ENCODE data around the gene KCP.
"Not testable (repeated sequence)": the region's sequence is repeated elsewhere in the genome, so short reads cannot be mapped to it uniquely, and the experiment has no call there.

The KCP gene

GRCh38 chr7:128919881-128920799, 9.6 kb upstream of the KCP start:
- DNase-seq = no peak

GRCh38 chr7:128919241-128919640, 8.7 kb upstream of the KCP start:
- no peak for DNase-seq

GRCh38 chr7:128918016-128918665, 7.6 kb upstream of the KCP start:
- no peak for DNase-seq

- no peak for DNase-seq
These were observed 6.6 kb upstream of the KCP start for GRCh38 chr7:128917122-128917521.

- DNase-seq = no peak
These were observed 6.1 kb upstream of the KCP start for GRCh38 chr7:128916643-128916915.

GRCh38 chr7:128915841-128916642, 5.5 kb upstream of the KCP start:
- DNase-seq = no peak

GRCh38 chr7:128915271-128915819, 4.8 kb upstream of the KCP start:
- DNase-seq = no peak

- DNase-seq = no peak
These were observed 4.2 kb upstream of the KCP start for GRCh38 chr7:128914566-128915151.

GRCh38 chr7:128913870-128914565, 3.5 kb upstream of the KCP start:
- DNase-seq = no peak

GRCh38 chr7:128912709-128913495, 2.4 kb upstream of the KCP start:
- not testable (repeated sequence) for DNase-seq

GRCh38 chr7:128912281-128912680, 1.8 kb upstream of the KCP start:
- no peak for DNase-seq

GRCh38 chr7:128911423-128912031, 1.0 kb upstream of the KCP start:
- no peak for DNase-seq

GRCh38 chr7:128909625-128910568, 612 bp downstream of the KCP start:
- no peak for DNase-seq

GRCh38 chr7:128908750-128909624, 1.5 kb downstream of the KCP start:
- no peak for DNase-seq

GRCh38 chr7:128906766-128907559, 3.5 kb downstream of the KCP start:
- DNase-seq = no peak

GRCh38 chr7:128906001-128906765, 4.3 kb downstream of the KCP start:
- DNase-seq = no peak
